Astrocyte (in vitro differentiated cells and primary cell): ENCODE data around the gene ENTPD8.

Source experiments
- CTCF ChIP-seq: IDR thresholded peaks from 2 replicates; pipeline ENCODE4 v1.5.1; 2011; ENCODE audit warnings: low read depth, mild to moderate bottlenecking, inconsistent platforms, low read length, moderate library complexity; ENCODE audit not compliant: insufficient read depth
- EZH2 ChIP-seq: IDR thresholded peaks from 2 replicates; pipeline ENCODE4 v1.6.1; 2012; ENCODE audit warnings: mild to moderate bottlenecking, low read length, inconsistent platforms; ENCODE audit not compliant: insufficient read depth

- TF ChIP-seq CTCF (no peak), EZH2 (no peak)
Observed at GRCh38 chr9:137475666-137476065, 34.5 kb upstream of the ENTPD8 start.
